Stimulated activated CD8-positive, alpha-beta memory T cell treated with anti-CD3 and anti-CD28 coated beads, Interleukin-12 subunit alpha, Interleukin-12 subunit beta, amount 100 ng/mL, for 1 hour (primary cell): ENCODE measurements around the gene LSM14B.
"Not testable (repeated sequence)": the region's sequence is repeated elsewhere in the genome, so short reads cannot be mapped to it uniquely, and the experiment has no call there.

Experiments used
- DNase-seq: peaks from one replicate; pipeline ENCODE4 v3.0.0-alpha.2; 2020; ENCODE audit warnings: low read depth

Gene LSM14B

DNA sequence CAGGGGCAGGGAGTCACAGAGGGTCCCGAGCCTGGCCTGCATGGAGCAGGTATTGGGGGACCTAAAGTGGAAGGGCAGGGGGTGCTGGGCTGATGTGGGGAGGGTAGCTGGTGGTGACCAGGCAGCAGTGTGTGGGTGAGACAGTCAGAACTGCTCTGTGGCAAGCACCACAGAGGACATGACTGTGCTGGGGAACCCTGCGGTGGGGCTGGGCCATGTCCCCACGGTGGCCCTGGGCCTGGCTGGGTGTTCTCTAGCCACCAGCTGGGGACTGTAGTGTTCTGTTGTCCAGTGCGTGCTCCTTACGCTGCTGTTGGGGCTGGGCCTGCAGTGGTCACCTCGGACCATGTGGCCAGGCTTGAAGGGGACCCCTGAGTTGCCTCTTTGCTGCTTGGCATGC is 24.9 kb downstream of the LSM14B start:
- DNase-seq: no peak

DNA sequence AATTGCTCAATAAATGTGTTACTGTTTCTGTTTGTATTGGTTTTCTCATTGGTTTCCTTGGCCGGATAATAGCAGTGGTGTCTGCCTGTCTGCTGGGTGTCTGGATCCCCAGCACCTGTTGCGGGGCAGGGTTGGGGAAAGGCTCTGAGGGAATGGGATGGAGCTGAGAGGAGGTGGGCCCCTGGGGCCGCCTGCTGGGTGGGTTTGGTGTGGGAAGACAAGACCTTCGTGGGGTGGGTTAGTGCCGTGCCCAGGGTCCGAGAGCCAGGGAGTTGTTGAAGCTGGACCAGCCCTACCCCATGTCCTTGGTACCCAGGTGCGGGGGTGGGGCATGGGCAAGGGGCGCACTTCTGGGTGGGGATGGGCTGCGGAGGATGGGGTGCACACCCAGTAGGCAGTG is 25.3 kb downstream of the LSM14B start:
- DNase-seq: no peak

DNA sequence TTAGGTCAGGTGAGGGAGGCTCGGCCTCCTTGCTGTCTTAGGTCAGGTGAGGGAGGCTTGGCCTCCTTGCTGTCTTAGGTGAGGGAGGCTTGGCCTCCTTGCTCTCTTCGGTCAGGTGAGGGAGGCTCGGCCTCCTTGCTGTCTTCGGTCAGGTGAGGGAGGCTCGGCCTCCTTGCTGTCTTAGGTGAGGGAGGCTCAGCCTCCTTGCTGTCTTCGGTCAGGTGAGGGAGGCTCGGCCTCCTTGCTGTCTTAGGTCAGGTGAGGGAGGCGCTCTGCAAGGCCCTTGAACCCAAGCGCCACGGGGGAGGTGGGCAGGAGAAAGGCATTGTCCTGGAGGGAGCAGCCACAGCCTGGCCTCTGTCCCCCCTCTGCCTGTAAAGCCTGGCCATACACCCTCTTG is 26.1 kb downstream of the LSM14B start:
- not testable (repeated sequence) for DNase-seq

DNA sequence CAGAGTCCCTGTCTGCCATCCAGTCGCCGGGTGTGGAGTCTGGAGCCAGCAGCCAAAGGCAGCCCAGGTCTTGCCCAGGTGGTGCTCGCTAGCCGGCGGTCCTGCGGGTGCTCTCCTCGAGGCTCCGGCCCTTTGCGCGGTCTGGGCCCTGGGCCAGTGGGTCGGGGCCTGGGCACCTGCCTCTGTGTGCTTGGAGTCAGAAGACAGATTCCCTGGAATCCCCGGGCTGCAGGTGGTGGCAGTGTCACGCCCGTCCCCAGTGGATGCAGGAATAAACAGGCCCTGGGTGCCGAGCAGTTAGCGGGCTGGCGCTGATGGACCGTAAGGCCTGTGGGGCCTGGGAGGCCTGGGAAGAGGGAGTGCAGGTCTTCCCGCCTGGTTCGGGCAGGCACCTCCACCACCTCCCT is 26.6 kb downstream of the LSM14B start:
- DNase-seq: no peak

DNA sequence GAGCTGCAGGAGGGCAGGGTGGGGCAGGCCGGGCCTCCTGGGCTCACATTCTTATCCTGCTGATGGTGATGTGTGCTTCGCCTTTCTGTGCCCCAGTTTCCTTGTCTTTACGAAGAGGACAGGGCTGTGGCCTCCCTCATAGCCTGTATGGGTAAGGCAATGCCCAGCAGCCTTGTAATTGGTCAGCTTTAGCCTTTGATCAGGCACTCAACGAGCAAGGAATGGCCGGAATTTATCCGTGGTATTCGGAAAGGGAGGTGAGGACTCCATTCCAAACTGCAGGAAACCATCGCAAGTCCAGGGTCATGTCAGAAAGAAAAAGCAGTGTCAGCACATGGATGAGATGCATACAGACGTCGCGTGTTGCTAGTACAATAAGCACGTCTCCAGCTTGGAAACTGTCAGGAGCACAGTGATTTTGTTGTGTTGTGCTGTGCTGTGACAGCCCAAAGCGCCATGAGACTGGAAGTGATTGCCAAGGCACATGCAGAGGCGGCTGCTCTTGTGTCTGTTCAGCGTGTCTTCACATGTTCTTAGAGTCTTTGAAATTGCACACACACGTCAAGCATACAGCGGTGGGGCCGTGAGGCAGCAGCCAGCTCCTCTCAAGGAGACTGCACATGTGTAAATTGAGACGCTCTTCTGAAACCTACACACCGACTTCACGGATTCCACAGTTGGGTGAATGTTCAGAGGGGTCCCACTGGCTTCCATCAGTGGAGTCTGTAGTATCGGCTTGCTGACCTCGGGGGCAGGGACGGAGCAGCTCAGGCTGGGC is 27.4 kb downstream of the LSM14B start:
- no peak for DNase-seq

DNA sequence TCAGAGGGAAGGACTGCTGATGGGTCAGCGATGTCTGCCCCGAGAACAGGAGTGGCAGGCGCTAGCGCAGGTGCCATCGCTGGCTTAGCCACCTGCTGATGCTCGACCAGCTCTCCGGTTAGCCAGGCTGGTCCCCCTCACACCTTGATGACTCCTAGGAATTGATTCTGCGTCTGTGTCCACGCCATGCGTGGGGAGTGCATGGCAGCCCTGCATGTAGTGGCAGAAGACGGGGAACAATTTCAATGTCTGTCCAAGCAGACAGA is 28.0 kb downstream of the LSM14B start:
- no peak for DNase-seq

DNA sequence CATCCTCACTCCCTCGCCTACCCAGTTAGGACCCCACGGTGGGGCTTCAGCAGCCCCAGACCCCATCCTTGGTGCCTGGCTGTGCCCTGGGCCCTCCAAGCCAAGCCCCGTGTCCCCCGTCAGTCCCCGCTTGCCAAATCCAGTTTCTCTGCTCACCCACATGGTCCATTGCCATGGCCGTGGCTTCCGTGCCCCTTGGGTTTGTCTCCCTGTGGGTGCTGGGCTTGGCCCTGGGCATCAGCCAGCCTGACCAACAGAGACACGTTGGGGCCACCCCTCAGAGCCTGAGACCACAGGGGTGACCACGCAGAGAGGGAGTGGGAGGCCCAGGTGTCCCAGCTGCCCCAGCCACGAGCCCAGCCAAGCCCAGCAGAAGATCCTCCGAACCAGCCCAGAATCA is 28.9 kb downstream of the LSM14B start:
- no peak for DNase-seq

DNA sequence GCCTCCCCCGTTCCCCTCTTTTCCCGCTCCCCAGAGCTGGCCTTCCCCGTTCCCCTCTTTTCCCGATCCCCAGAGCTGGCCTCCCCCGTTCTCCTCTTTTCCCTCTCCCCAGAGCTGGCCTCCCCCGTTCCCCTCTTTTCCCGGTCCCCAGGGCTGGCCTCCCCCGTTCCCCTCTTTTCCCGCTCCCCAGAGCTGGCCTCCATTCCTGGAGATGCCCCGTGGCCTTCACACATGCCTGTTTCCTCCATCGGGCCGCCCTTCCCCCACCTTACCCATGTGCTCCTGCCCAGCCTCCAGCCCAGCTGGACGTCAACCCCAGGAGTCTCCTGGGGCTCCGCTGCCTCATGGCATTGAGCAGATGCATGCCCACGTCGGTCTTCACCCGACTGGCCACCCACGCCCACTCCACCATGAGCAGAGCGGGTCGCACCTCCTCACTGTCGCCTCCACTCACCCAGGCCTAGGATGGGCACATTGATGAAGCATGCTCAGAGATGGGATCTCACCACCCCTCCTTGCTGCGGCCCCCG is 29.6 kb downstream of the LSM14B start:
- DNase-seq: no peak

DNA sequence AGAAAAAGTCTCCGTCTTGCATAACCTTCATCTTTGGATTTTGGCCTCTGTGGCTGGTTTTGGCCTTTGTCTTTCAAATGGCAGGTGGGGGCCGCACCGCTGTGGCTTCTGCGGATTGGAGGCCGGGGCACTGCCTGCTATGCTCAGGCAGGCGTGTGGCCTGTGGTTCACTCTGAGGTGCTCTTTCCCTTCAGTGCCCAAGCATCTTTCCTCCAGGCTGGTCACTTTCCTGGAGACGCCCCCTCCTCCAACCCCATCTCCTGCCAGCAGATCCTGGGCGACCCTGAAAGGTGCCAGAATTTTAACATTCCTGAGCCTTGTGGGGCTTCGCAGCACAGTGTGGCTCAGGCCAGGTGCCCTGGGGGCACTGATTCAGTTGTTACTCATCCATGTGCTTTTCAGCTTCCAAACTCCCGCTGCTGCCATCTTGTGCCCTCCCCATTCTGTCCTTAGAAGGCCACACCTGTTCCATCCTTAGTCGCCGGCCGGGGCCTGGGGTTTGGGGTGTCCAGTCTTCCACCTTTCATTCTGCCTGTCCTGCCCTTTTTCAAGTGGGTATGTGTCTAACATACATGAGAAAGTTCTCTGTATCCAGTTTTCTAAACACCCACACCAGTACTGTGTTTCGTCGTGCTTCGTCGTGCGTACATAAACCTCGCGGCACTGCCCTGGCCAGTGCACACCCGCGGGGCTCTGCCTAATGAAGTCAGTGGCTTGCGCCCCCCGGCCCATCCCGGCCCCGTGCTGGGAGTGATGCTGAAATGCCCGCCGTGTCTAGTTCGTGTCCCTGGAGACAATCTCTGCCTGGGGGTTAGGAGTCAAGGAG is 33.4 kb downstream of the LSM14B start:
- no peak for DNase-seq

DNA sequence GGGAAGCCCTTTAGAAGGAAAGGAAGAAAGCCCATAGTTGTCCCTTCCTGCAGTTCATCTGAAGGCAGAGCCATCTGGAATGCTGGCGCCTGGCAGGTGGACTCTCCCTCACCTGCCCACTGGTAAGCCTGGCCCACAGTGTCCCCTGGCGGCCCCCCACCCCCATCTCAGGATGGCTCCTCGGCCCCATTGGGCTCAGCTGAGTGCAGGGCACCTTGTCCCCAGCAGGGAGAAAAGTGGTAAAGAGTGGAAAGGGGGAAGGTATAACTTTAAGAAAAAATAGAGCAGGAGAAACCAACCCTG is 33.9 kb downstream of the LSM14B start:
- DNase-seq: no peak

DNA sequence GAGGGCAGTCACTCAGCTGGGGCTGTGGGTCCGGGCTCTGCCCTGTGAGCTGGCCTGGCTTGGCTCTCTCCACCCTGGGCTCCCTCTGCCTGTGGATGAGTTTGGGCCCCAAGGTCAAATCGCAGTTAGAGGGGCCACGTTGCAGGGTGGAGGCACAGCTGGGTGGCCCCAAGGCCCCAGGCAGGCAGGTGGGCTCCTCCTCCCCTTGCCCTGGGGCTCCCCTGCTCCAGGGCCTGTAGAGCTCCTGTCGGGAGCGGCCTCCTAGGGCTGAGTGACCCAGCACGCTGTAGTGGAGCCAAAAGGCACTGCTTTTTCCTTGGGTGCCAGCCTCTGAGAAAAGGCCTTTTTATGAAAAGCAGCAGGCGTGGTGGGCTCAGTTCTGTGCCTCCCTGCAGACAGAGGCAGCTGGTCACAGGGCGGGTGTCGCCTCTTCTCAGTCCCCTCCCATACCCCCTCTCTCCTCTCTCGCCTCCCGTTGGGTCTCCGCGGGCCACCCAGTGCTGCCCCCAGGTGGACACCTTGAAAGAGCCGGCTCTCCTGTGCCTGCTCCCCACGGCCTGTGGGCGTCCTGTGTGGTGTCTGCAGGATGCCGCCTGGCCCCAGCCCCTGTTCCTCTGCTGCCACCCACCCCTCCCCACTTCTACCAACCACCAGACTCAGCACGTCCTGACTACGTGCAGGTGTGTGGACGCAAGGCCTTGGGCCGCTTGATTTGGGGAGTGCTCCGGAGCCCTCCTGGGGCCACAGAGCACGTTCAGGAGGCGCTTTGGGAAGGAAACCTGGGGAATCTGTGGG is 34.5 kb downstream of the LSM14B start:
- peak; percentile 50 for DNase-seq

DNA sequence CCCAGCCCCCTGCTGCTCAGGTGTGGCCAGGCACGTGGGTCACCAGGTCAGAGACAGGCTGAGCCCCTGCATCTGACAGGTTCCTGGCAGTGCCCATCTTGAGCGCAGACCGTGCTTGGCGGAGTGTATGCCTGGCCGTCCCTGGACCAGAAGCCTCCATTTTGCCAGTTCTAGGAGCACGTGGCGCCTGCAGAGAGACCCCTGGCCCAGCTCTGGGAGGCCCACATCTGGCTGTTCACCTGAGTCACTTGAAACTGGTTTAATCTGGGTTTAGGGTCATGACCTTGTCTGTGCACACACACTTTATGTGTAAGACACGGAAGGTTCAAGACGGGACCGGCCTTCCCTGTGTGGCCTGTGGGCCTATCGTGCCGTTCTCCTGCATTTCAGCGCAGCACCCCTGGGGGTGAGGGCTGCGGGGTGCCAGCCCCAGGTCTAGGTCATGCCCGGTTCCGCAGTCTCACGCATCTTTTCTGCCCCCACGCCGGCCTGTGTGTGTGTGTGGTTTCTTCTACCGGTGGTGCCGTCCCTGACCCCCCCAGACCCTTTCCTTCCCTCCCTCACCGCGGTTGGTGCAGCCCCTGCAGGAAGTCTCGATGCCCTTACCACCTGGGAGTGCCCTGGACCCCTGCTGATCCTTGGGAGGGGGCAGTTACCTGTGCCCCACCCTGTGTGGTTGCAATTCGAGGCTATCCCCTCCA is 35.3 kb downstream of the LSM14B start:
- DNase-seq: no peak

DNA sequence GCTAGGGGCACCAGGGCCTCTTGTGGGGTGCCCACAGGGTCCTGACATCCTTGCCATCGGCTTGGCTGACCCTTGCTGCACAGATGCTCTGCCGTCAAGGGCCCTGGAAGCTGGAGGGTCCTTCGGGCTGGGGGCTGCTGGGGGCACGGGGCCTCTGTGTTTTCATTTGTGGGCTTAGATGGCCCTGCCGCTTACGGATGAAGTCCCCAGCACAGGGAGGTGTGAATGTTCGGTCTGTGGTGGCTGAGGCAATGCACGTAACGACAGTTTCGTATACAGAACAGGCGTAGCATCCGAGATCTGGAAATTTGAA is 35.8 kb downstream of the LSM14B start:
- no peak for DNase-seq

DNA sequence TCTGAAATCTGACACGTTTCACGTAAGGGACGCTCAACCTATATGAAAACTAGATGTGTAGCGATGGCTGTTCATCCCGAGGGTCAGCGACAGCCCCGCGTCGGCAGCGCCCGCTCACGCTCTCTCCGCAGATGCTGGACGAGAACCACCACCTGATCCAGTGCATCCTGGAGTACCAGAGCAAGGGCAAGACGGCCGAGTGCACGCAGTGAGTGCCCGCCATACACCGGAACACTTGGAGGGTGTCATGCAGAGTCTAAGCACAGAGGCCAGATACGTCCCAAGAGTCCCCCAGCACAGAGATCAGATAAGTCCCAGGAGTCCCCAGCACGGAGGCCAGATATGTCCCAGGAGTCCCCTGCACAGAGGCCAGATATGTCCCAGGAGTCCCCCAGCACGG is 36.3 kb downstream of the LSM14B start:
- no peak for DNase-seq

DNA sequence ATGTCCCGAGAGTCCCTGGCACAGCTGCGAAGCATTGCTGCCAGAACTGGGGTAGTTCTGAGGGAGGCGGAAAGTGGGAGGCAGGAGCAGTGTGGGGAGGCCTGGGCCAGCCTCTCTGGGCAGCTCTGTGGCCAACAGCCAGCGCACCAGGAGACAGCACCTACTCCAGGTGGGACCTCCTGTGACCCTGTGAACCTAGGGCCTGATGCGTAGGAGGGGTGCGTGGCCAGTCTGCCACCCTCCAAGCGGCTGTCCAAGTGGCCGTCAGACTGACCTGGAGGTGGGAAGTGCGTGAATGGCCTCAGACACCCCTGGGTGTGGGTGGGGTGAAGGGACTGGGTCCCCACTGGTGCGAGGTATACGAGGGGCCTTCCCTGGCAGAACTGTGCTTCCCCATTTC is 36.8 kb downstream of the LSM14B start:
- DNase-seq: no peak

DNA sequence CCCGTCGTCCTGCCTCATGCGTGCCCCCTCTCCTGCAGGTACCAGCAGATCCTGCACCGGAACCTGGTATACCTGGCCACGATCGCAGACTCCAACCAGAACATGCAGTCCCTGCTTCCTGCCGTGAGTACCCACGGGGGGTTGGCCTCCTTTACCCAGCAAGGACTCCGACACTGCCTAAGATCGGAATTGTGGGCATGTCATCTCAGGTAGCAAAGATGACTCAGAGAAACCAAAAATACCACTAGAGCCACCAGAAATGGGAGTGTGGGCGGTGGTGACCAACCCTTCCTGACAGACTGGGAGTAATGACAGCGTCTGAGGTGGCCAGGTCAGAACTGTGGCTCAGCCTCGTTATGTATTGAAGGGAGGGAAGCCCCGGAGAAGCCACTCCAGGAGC is 37.6 kb downstream of the LSM14B start:
- DNase-seq: no peak

DNA sequence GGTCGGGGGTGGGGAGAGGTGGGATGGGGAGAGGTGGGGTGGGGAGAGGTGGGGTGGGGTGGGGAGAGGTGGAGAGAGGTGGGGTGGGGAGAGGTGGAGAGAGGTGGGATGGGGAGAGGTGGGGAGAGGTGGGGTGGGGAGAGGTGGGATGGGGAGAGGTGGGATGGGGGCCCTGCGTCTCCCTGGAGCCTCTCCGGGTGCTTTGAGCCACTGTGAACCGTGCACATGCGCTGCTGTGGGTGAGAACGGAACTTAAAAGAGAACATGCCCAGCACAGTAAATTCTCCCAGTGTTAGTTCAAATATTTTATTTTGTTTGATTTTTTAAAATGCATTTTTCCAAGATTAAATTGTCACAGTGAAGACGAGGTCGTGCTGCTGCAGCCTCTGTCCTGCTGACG is 38.0 kb downstream of the LSM14B start:
- DNase-seq: no peak

DNA sequence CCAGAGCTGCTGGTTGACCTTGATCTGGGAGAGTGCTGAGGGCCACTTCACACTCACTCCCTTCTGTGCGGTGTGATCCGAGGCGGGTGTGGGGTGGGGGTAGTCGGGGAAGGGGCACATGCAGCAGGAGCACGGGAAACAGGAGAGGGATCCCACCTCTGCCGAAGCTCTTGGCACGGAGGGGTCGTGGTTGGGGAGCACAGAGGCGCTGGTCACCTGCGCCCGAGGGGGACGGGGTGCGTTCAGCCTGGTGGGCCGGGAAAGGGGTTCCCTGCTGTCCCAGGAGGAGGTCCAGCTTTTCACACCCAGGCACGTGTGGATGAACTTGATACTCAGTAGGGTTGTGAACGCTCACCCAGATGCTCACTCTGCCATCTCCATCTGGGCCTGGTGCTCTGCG is 38.6 kb downstream of the LSM14B start:
- no peak for DNase-seq

DNA sequence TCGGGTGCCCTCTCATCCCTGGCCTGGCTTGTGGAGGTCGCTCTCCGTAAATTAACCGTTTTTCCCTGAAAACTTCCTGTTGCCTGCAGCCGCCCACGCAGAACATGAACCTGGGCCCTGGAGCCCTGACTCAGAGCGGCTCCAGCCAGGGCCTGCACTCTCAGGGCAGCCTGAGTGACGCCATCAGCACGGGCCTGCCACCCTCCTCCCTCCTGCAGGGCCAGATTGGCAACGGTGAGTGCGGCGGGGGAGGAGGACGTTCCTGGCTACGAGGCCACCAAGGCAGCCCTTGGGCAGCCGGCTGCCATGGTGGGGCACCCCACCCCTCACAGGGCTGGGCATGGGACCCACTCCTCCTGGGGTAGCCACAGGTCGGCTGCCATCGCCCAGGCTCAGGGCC is 39.1 kb downstream of the LSM14B start:
- DNase-seq: no peak

DNA sequence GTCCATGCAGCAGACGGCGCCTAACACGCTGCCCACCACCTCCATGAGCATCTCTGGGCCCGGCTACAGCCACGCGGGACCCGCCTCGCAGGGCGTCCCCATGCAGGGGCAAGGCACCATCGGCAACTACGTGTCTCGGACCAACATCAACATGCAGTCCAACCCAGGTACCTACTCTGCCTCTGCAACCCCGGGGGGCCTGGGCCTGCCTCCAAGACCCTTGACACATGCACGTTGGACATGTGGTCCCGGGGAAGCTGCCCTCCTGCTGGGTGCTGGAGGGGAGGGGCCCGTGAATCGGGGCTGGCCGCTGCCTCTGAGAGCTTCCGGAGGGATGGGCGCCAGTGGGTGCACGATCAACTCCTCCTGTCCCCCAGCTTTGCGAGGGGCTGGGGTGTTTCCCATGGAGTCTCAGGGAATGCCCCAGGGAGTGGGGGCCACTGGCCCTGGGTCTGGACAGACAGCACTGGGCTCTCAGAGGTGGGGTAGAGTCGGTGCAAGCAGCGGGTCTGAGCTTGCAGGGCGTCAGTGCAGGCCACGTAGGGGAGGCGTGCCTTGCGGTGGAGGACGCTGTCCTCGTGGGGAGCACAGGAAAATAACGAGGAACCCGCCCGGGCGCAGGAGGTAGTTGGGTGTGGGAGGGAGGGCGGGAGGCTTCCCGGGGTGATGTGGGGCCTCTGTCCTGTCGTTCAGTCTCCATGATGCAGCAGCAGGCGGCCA is 40.6 kb downstream of the LSM14B start:
- no peak for DNase-seq

DNA sequence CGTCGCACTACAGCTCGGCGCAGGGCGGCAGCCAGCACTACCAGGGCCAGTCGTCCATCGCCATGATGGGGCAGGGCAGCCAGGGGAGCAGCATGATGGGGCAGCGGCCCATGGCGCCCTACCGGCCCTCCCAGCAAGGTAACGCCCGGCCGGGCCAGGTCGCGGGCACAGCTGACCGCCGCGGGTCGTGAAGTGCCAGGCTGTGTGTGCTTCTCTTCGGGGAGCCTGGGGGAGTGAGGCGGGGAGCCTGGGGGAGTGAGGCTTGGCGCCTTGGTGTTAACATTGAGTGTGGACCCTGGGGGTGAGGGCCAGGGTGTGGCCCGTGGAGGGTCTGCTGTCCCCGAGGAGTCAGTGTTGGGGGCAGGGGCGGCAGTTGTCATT is 41.2 kb downstream of the LSM14B start:
- DNase-seq: no peak
